ENCODE results near the gene PKN1. TPM values are rescaled to one million over a fixed set of nuclear protein-coding genes. Genes with fewer than 3 reads are reported as not detected.
"Not testable (repeated sequence)": the region's sequence is repeated elsewhere in the genome, so short reads cannot be mapped to it uniquely, and the experiment has no call there.

The PKN1 gene
- total and polyA plus RNA-seq, 7 experiments from 2014 or later = 47.2 to 211 (median 198) TPM

DNA sequence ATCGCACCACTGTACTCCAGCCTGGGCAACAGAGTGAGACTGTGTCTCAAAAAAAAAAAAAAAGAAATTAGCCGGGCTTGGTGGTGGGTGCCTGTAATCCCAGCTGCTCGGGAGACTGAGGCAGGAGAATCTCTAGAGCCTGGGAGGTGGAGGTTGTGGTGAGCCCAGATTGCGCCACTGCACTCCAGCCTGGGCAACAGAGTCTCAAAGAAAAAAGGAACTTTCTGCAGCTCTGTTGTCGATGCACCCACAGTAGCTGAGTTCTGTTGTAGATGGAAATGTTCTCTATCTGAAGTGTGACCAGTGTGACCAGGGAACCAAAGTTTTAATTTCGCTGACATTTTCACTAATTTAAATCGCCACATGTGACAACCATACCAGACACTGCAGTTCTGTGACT lies 29.3 kb downstream of the PKN1 start:
- peaks cover 0 to 89% (median 22%) of the 10 kb centered on the region in 3 experiments for H3K36me3 ChIP-seq (ENCODE audit: control insufficient read depth in 2 of 3, insufficient read depth in 3 of 3, low read length in 3 of 3)
- H3K27ac Mint-ChIP-seq; H3K4me3 Mint-ChIP-seq; H3K27me3 Mint-ChIP-seq; H3K27ac ChIP-seq (ENCODE audit: low read depth, low read length); intact Hi-C loops (cut with micrococcal nuclease); DNase-seq; H3K9me3 Mint-ChIP-seq; H3K4me3 ChIP-seq (ENCODE audit: low read length); ATAC-seq; H3K27me3 ChIP-seq (ENCODE audit: control insufficient read depth in 2 of 2, insufficient read depth in 2 of 2, low read length in 2 of 2); H3K9me3 ChIP-seq (ENCODE audit: control insufficient read depth in 2 of 3, low read length in 3 of 3): not testable (repeated sequence)
- POLR2A ChIA-PET = interaction anchor here (0.5 kb wide), 1 partner anchor 24 kb away, joined by 3 read pairs; no protein-coding TSS in a partner anchor
- CTCF ChIA-PET = interaction anchor here (0.8 kb wide), 1 partner anchor 19 kb away, joined by 4 read pairs; no protein-coding TSS in a partner anchor
- H3K4me1 ChIP-seq (ENCODE audit: control insufficient read depth in 2 of 2, insufficient read depth in 2 of 2, low read length in 2 of 2) = peaks cover 0 to 12% of the 10 kb centered on the region in 2 donors
- peaks cover 6 to 55% (median 22%) of the 10 kb centered on the region in 5 donors for H3K36me3 Mint-ChIP-seq
- peaks cover 0 to 14% (median 3%) of the 10 kb centered on the region in 7 donors for H3K4me1 Mint-ChIP-seq

- Mint-ChIP-seq H3K4me3 (no peak overlapping the region), H3K36me3 (peaks cover 6 to 49% (median 21%) of the 10 kb centered on the region in 5 donors), H3K9me3 (no peaks in the 10 kb centered on the region), H3K4me1 (peaks cover 0 to 13% (median 3%) of the 10 kb centered on the region in 7 donors), H3K27me3 (no peaks in the 10 kb centered on the region), H3K27ac (peak overlapping the region in 1 of 9 donors; percentile 9)
- intact Hi-C loops (cut with micrococcal nuclease) = no loop called here
- DNase-seq (no peak), ATAC-seq (no peak)
- H3K27me3 ChIP-seq (ENCODE audit: control insufficient read depth in 2 of 2, insufficient read depth in 2 of 2, low read length in 2 of 2) = no peaks in the 10 kb centered on the region
- H3K9me3 ChIP-seq (ENCODE audit: control insufficient read depth in 2 of 3, low read length in 3 of 3) = no peaks in the 10 kb centered on the region
- peaks cover 0 to 90% (median 18%) of the 10 kb centered on the region in 3 experiments for H3K36me3 ChIP-seq (ENCODE audit: control insufficient read depth in 2 of 3, insufficient read depth in 3 of 3, low read length in 3 of 3)
- no peak overlapping the region for H3K27ac ChIP-seq (ENCODE audit: low read depth, low read length)
- no peak overlapping the region for H3K4me3 ChIP-seq (ENCODE audit: low read length)
- peaks cover 0 to 8% of the 10 kb centered on the region in 2 donors for H3K4me1 ChIP-seq (ENCODE audit: control insufficient read depth in 2 of 2, insufficient read depth in 2 of 2, low read length in 2 of 2)
- POLR2A ChIA-PET = no interaction called here
- CTCF ChIA-PET = no interaction called here
Observed at GRCh38 chr19:14463747-14464146, 30.6 kb downstream of the PKN1 start.

- DNase-seq (no peak), ATAC-seq (no peak)
- H3K4me3 Mint-ChIP-seq = no peak overlapping the region
- H3K4me1 Mint-ChIP-seq = peaks cover 0 to 7% (median 0%) of the 10 kb centered on the region in 7 donors
- peaks cover 0 to 5% of the 10 kb centered on the region in 2 donors for H3K4me1 ChIP-seq (ENCODE audit: control insufficient read depth in 2 of 2, insufficient read depth in 2 of 2, low read length in 2 of 2)
- no peak overlapping the region for H3K4me3 ChIP-seq (ENCODE audit: low read length)
- H3K27ac ChIP-seq (ENCODE audit: low read depth, low read length) = no peak overlapping the region
- H3K9me3 Mint-ChIP-seq = no peaks in the 10 kb centered on the region
- no peak overlapping the region for H3K27ac Mint-ChIP-seq
- CTCF ChIA-PET = interaction anchor here (1.0 to 1.8 kb wide), 4 partner anchors 10 to 84 kb away, joined by 3 to 8 read pairs (median 4); no protein-coding TSS in a partner anchor
- peaks cover 0 to 39% (median 9%) of the 10 kb centered on the region in 5 donors for H3K36me3 Mint-ChIP-seq
- no peaks in the 10 kb centered on the region for H3K9me3 ChIP-seq (ENCODE audit: control insufficient read depth in 2 of 3, low read length in 3 of 3)
- H3K27me3 ChIP-seq (ENCODE audit: control insufficient read depth in 2 of 2, insufficient read depth in 2 of 2, low read length in 2 of 2) = no peaks in the 10 kb centered on the region
- no peaks in the 10 kb centered on the region for H3K27me3 Mint-ChIP-seq
- intact Hi-C loops (cut with micrococcal nuclease) = no loop called here
- H3K36me3 ChIP-seq (ENCODE audit: control insufficient read depth in 2 of 3, insufficient read depth in 3 of 3, low read length in 3 of 3) = peaks cover 0 to 94% (median 11%) of the 10 kb centered on the region in 3 experiments
- POLR2A ChIA-PET = no interaction called here
Observed at GRCh38 chr19:14467391-14467790, 34.3 kb downstream of the PKN1 start.

DNA sequence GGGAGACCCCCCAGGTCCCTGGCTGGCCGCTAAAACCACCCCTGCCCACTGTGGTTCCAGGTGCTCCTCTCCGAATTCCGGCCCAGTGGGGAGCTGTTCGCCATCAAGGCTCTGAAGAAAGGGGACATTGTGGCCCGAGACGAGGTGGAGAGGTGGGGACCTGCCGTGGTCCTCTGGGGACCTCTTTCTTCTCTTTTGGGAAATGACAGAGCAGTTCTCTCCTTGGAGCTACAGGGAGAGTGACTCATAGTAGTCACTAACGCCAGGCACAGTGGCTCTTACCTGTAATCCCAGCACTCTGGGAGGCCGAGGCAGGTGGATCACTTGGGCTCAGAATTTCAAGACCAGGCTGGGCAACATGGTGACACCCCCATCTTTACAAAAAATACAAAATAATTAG lies 34.7 kb downstream of the PKN1 start:
- POLR2A ChIA-PET = interaction anchor here (0.7 to 1.1 kb wide), 2 partner anchors 28 to 32 kb away, joined by 3 to 5 read pairs; partner anchors contain the start of gene GIPC1
- Mint-ChIP-seq H3K9me3 (no peaks in the 10 kb centered on the region), H3K27me3 (peaks cover 0 to 4% (median under 1%) of the 10 kb centered on the region in 5 donors), H3K36me3 (peaks cover 0 to 39% (median 9%) of the 10 kb centered on the region in 5 donors), H3K27ac (peak overlapping the region in 1 of 9 donors; percentile 15), H3K4me3 (no peak overlapping the region), H3K4me1 (peaks cover 0 to 10% (median 3%) of the 10 kb centered on the region in 7 donors)
- H3K27ac ChIP-seq (ENCODE audit: low read depth, low read length) = no peak overlapping the region
- peaks cover 0 to 89% (median 11%) of the 10 kb centered on the region in 3 experiments for H3K36me3 ChIP-seq (ENCODE audit: control insufficient read depth in 2 of 3, insufficient read depth in 3 of 3, low read length in 3 of 3)
- DNase-seq = no peak
- CTCF ChIA-PET = interaction anchor here (1.0 to 1.8 kb wide), 4 partner anchors 10 to 83 kb away, joined by 3 to 8 read pairs (median 4); no protein-coding TSS in a partner anchor
- H3K9me3 ChIP-seq (ENCODE audit: control insufficient read depth in 2 of 3, low read length in 3 of 3) = no peaks in the 10 kb centered on the region
- no peak overlapping the region for H3K4me3 ChIP-seq (ENCODE audit: low read length)
- intact Hi-C loops (cut with micrococcal nuclease) = no loop called here
- no peaks in the 10 kb centered on the region for H3K27me3 ChIP-seq (ENCODE audit: control insufficient read depth in 2 of 2, insufficient read depth in 2 of 2, low read length in 2 of 2)
- peaks cover 0 to 9% of the 10 kb centered on the region in 2 donors for H3K4me1 ChIP-seq (ENCODE audit: control insufficient read depth in 2 of 2, insufficient read depth in 2 of 2, low read length in 2 of 2)
- ATAC-seq = no peak

- H3K27me3 ChIP-seq (ENCODE audit: control insufficient read depth in 2 of 2, insufficient read depth in 2 of 2, low read length in 2 of 2) = peaks cover 0 to 4% of the 10 kb centered on the region in 2 donors
- no peak for DNase-seq
- H3K4me1 ChIP-seq (ENCODE audit: control insufficient read depth in 2 of 2, insufficient read depth in 2 of 2, low read length in 2 of 2) = peaks cover 4 to 17% of the 10 kb centered on the region in 2 donors
- H3K27ac Mint-ChIP-seq = no peak overlapping the region
- H3K36me3 ChIP-seq (ENCODE audit: control insufficient read depth in 2 of 3, insufficient read depth in 3 of 3, low read length in 3 of 3) = peaks cover 0 to 65% (median 3%) of the 10 kb centered on the region in 3 experiments
- H3K9me3 ChIP-seq (ENCODE audit: control insufficient read depth in 2 of 3, low read length in 3 of 3) = no peaks in the 10 kb centered on the region
- peaks cover 6 to 19% (median 12%) of the 10 kb centered on the region in 5 donors for H3K27me3 Mint-ChIP-seq
- H3K36me3 Mint-ChIP-seq = peaks cover 0 to 22% (median 4%) of the 10 kb centered on the region in 5 donors
- ATAC-seq = no peak
- H3K27ac ChIP-seq (ENCODE audit: low read depth, low read length) = no peak overlapping the region
- intact Hi-C loops (cut with micrococcal nuclease) = loop anchor here in 1 of 2 donors (10.0 kb wide), 1 partner anchor 115 kb away; no protein-coding TSS in a partner anchor
- H3K4me3 ChIP-seq (ENCODE audit: low read length) = no peak overlapping the region
- CTCF ChIA-PET = interaction anchor here (0.6 to 0.7 kb wide), 2 partner anchors 39 to 76 kb away, joined by 3 read pairs; no protein-coding TSS in a partner anchor
- POLR2A ChIA-PET = no interaction called here
- H3K4me1 Mint-ChIP-seq = peaks cover 0 to 24% (median 16%) of the 10 kb centered on the region in 7 donors
- peak overlapping the region in 2 of 10 donors; percentile 25 to 32 for H3K4me3 Mint-ChIP-seq
- H3K9me3 Mint-ChIP-seq = no peaks in the 10 kb centered on the region
Observed at GRCh38 chr19:14470031-14470876, 37.1 kb downstream of the PKN1 start.

GRCh38 chr19:14471436-14472187 lies 38.5 kb downstream of the PKN1 start:
- H3K27me3 Mint-ChIP-seq = peaks cover 6 to 19% (median 12%) of the 10 kb centered on the region in 5 donors
- ChIA-PET CTCF (interaction anchor here (0.6 to 1.8 kb wide), 5 partner anchors 12 to 335 kb away, joined by 3 to 16 read pairs (median 5); partner anchors contain the start of genes ASF1B and PKN1), POLR2A (no interaction called here)
- peak overlapping the region in 5 of 10 donors; percentile 36 to 84 (median 71) for H3K4me3 Mint-ChIP-seq
- Histone ChIP-seq H3K27me3 (ENCODE audit: control insufficient read depth in 2 of 2, insufficient read depth in 2 of 2, low read length in 2 of 2) (peaks cover 0 to 4% of the 10 kb centered on the region in 2 donors), H3K9me3 (ENCODE audit: control insufficient read depth in 2 of 3, low read length in 3 of 3) (no peaks in the 10 kb centered on the region), H3K36me3 (ENCODE audit: control insufficient read depth in 2 of 3, insufficient read depth in 3 of 3, low read length in 3 of 3) (peaks cover 0 to 52% (median 3%) of the 10 kb centered on the region in 3 experiments), H3K4me1 (ENCODE audit: control insufficient read depth in 2 of 2, insufficient read depth in 2 of 2, low read length in 2 of 2) (peaks cover 4 to 17% of the 10 kb centered on the region in 2 donors), H3K4me3 (ENCODE audit: low read length) (no peak overlapping the region), H3K27ac (ENCODE audit: low read depth, low read length) (no peak overlapping the region)
- intact Hi-C loops (cut with micrococcal nuclease) = loop anchor here (1.0 to 10.0 kb wide), 5 partner anchors 39 to 335 kb away; partner anchors contain the start of genes ASF1B (in 1 of the 2) and DDX39A (in 1 of the 2)
- H3K36me3 Mint-ChIP-seq = peaks cover 0 to 16% (median 4%) of the 10 kb centered on the region in 5 donors
- H3K27ac Mint-ChIP-seq = no peak overlapping the region
- no peak for ATAC-seq
- DNase-seq = no peak
- peaks cover 0 to 38% (median 27%) of the 10 kb centered on the region in 7 donors for H3K4me1 Mint-ChIP-seq
- H3K9me3 Mint-ChIP-seq = peaks cover 0 to 2% (median 0%) of the 10 kb centered on the region in 11 donors
